ENCODE data around the gene JAM3. TPM values are rescaled to one million over a fixed set of nuclear protein-coding genes. Genes with fewer than 3 reads are reported as not detected.

The JAM3 gene
- total and polyA plus RNA-seq, 2 of the 13 experiments (the other 11 are each of a cell fraction or from before 2014, with no cell fraction given) = 0.98 to 2.8 TPM

DNA sequence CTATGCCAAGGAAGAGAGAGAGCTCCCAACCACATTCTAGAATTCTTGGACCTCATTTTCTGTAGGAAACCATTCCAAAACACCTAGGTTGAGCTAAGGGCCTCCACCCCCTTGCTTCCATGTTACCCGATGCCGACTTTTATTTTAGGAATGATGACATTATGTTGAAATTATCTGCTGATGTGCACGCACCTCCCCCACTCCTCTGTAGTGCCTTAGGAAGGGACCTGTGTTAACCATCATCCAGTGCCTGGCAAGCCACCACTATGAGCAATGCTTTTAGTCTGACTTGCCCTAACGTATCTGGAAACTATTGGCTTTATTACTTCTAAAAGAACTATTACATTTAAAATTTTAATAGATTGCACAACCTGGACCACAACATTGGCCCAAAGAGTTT, 112.8 kb downstream of the JAM3 start:
- H4K20me1 ChIP-seq (ENCODE audit: insufficient read depth, low read length) = no peaks in the 10 kb centered on the region
- 90% methylated on average over 4 of the region's 4 CpGs for WGBS (ENCODE audit: low lambda C conversion rate)
- H3K4me2 ChIP-seq (ENCODE audit: low read depth, low read length) = no peak overlapping the region
- peaks cover 13 to 63% of the 10 kb centered on the region in 2 experiments; a peak in 4 of 5 replicates for H3K36me3 ChIP-seq (replicated peaks in 1 of 2; ENCODE audit: control insufficient read depth in 1 of 2, insufficient read depth in 2 of 2, low read length in 2 of 2)
- DNase-seq (ENCODE audit: low spot score) = no peak
- no peak overlapping the region for H3K27ac ChIP-seq (ENCODE audit: extremely low read length, insufficient read depth, low read length)
- no peak for FAIRE-seq
- H3K4me3 ChIP-seq (replicated peaks in 1 of 3; ENCODE audit: insufficient read depth in 1 of 3, low read depth in 2 of 3, low read length in 3 of 3) = no peak overlapping the region
- ChIA-PET CTCF (ENCODE audit: low intra/inter-chr PET ratio, low total read pairs) (no interaction called here), POLR2A (no interaction called here)
- no peak overlapping the region for H2AFZ ChIP-seq (ENCODE audit: low read length)
- no peaks in the 10 kb centered on the region for H3K27me3 ChIP-seq (ENCODE audit: control insufficient read depth in 1 of 2, insufficient read depth in 2 of 2, low read length in 2 of 2)
- H3K9me3 ChIP-seq (ENCODE audit: low read length) = no peaks in the 10 kb centered on the region
- H3K79me2 ChIP-seq (ENCODE audit: insufficient read depth, low read length) = no peaks in the 10 kb centered on the region
- in situ Hi-C loops (cut with HindIII; ENCODE audit: extremely low pct_ligation_motif_present, low pct_unique_long_range_greater_than_20kb) (no loop called here), intact Hi-C loops (cut with micrococcal nuclease; ENCODE audit: unreplicated experiment) (no loop called here)
- H3K4me1 ChIP-seq (ENCODE audit: insufficient read depth, low read length) = no peaks in the 10 kb centered on the region
- BruUV-seq (replicated peaks) = no TSS peak
- no peak overlapping the region for H3K9ac ChIP-seq (ENCODE audit: insufficient read depth, low read depth, low read length)
- no peak for ATAC-seq
- TF ChIP-seq, protein P1, sequence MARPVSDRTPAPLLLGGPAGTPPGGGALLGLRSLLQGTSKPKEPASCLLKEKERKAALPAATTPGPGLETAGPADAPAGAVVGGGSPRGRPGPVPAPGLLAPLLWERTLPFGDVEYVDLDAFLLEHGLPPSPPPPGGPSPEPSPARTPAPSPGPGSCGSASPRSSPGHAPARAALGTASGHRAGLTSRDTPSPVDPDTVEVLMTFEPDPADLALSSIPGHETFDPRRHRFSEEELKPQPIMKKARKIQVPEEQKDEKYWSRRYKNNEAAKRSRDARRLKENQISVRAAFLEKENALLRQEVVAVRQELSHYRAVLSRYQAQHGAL (CRISPR knock-in tag; IDR thresholded peaks at IDR 0.05; ENCODE audit: not compliant biosample characterization) = no peak
- TF ChIP-seq MEIS2 (CRISPR knock-in tag; IDR thresholded peaks at IDR 0.05) (no peak), ZNF766 (CRISPR knock-in tag; IDR thresholded peaks at IDR 0.05; ENCODE audit: borderline replicate concordance) (no peak), ZNF20 (CRISPR knock-in tag; IDR thresholded peaks at IDR 0.05) (no peak), ZMYM4 (CRISPR knock-in tag; IDR thresholded peaks at IDR 0.05) (no peak), HINFP (CRISPR knock-in tag; IDR thresholded peaks at IDR 0.05; ENCODE audit: low read depth) (no peak), ZNF362 (CRISPR knock-in tag; IDR thresholded peaks at IDR 0.05; ENCODE audit: borderline replicate concordance) (no peak), YEATS2 (CRISPR knock-in tag; IDR thresholded peaks at IDR 0.05; ENCODE audit: borderline replicate concordance) (no peak), ZNF350 (CRISPR knock-in tag; IDR thresholded peaks at IDR 0.05; ENCODE audit: borderline replicate concordance, low read depth) (no peak)
- TF ChIP-seq, protein P2, sequence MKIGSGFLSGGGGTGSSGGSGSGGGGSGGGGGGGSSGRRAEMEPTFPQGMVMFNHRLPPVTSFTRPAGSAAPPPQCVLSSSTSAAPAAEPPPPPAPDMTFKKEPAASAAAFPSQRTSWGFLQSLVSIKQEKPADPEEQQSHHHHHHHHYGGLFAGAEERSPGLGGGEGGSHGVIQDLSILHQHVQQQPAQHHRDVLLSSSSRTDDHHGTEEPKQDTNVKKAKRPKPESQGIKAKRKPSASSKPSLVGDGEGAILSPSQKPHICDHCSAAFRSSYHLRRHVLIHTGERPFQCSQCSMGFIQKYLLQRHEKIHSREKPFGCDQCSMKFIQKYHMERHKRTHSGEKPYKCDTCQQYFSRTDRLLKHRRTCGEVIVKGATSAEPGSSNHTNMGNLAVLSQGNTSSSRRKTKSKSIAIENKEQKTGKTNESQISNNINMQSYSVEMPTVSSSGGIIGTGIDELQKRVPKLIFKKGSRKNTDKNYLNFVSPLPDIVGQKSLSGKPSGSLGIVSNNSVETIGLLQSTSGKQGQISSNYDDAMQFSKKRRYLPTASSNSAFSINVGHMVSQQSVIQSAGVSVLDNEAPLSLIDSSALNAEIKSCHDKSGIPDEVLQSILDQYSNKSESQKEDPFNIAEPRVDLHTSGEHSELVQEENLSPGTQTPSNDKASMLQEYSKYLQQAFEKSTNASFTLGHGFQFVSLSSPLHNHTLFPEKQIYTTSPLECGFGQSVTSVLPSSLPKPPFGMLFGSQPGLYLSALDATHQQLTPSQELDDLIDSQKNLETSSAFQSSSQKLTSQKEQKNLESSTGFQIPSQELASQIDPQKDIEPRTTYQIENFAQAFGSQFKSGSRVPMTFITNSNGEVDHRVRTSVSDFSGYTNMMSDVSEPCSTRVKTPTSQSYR (CRISPR knock-in tag; IDR thresholded peaks at IDR 0.05; ENCODE audit: borderline replicate concordance) = no peak
- TF ChIP-seq, protein P3, sequence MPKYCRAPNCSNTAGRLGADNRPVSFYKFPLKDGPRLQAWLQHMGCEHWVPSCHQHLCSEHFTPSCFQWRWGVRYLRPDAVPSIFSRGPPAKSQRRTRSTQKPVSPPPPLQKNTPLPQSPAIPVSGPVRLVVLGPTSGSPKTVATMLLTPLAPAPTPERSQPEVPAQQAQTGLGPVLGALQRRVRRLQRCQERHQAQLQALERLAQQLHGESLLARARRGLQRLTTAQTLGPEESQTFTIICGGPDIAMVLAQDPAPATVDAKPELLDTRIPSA (CRISPR knock-in tag; IDR thresholded peaks at IDR 0.05; ENCODE audit: borderline replicate concordance) = no peak
- TF ChIP-seq, protein P4, sequence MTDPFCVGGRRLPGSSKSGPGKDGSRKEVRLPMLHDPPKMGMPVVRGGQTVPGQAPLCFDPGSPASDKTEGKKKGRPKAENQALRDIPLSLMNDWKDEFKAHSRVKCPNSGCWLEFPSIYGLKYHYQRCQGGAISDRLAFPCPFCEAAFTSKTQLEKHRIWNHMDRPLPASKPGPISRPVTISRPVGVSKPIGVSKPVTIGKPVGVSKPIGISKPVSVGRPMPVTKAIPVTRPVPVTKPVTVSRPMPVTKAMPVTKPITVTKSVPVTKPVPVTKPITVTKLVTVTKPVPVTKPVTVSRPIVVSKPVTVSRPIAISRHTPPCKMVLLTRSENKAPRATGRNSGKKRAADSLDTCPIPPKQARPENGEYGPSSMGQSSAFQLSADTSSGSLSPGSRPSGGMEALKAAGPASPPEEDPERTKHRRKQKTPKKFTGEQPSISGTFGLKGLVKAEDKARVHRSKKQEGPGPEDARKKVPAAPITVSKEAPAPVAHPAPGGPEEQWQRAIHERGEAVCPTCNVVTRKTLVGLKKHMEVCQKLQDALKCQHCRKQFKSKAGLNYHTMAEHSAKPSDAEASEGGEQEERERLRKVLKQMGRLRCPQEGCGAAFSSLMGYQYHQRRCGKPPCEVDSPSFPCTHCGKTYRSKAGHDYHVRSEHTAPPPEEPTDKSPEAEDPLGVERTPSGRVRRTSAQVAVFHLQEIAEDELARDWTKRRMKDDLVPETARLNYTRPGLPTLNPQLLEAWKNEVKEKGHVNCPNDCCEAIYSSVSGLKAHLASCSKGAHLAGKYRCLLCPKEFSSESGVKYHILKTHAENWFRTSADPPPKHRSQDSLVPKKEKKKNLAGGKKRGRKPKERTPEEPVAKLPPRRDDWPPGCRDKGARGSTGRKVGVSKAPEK (CRISPR knock-in tag; IDR thresholded peaks at IDR 0.05; ENCODE audit: borderline replicate concordance) = no peak
